Neural cell (in vitro differentiated cells): ENCODE measurements around the gene E4F1. TPM values are rescaled to one million over a fixed set of nuclear protein-coding genes. Genes with fewer than 3 reads are reported as not detected.

Experiments
- H2AFZ ChIP-seq: fragments of 200-600, 300-800 bp; sonication (generic), shearing (Covaris generic); 2 replicates; pipeline ENCODE4 v1.6.0; 2014; ENCODE audit warnings: low read depth, mild to moderate bottlenecking, antibody characterized with exemption, low read length, moderate library complexity
- H3F3A ChIP-seq: fragments of 200-600 bp; shearing (Covaris generic); 2 replicates; pipeline ENCODE4 v1.6.1; 2016; ENCODE audit warnings: mild to moderate bottlenecking, moderate library complexity, mixed read lengths, antibody characterized with exemption, low read length; ENCODE audit not compliant: insufficient read depth, poor library complexity, severe bottlenecking
- H3K27ac ChIP-seq: fragments of 200-600, 300-800 bp; sonication (generic), shearing (Covaris generic); 2 replicates; pipeline ENCODE4 v1.5.1; 2014; ENCODE audit warnings: mild to moderate bottlenecking, low read length, moderate library complexity
- H3K27me3 ChIP-seq: fragments of 300-800, 200-600 bp; sonication (generic), shearing (Covaris generic); 2 replicates; pipeline ENCODE4 v1.6.0; 2014; ENCODE audit warnings: mild to moderate bottlenecking, low read depth, low read length, moderate library complexity; ENCODE audit not compliant: insufficient read depth
- H3K36me3 ChIP-seq: fragments of 300-800, 200-600 bp; sonication (generic), shearing (Covaris generic); 2 replicates; pipeline ENCODE4 v1.5.1; 2014; ENCODE audit warnings: mild to moderate bottlenecking, antibody characterized with exemption, low read length, moderate library complexity; ENCODE audit not compliant: insufficient read depth
- H3K4me2 ChIP-seq: fragments of 300-800, 200-600 bp; sonication (generic), shearing (Covaris generic); 2 replicates; pipeline ENCODE4 v1.6.0; 2014; ENCODE audit warnings: mild to moderate bottlenecking, low read length
- H3K4me3 ChIP-seq: fragments of 300-800, 200-600 bp; sonication (generic), shearing (Covaris generic); 2 replicates; pipeline ENCODE4 v1.5.1; 2014; ENCODE audit warnings: mild to moderate bottlenecking, low read length, moderate library complexity
- H3K79me2 ChIP-seq: fragments of 200-600 bp; shearing (Covaris generic); replicated peaks from 2 replicates; pipeline ENCODE4 v1.6.0; 2014; ENCODE audit warnings: mild to moderate bottlenecking, low read length, moderate library complexity; ENCODE audit not compliant: insufficient read depth
- H3K9ac ChIP-seq: fragments of 300-800, 200-600 bp; sonication (generic), shearing (Covaris generic); 2 replicates; pipeline ENCODE4 v1.6.1; 2016; ENCODE audit warnings: mild to moderate bottlenecking, low read length, mixed read lengths
- H3K9me2 ChIP-seq: fragments of 200-600 bp; shearing (Covaris generic); 2 replicates; pipeline ENCODE4 v1.6.1; 2016; ENCODE audit warnings: mild to moderate bottlenecking, low read length, mixed read lengths; ENCODE audit not compliant: insufficient read depth
- H3K9me3 ChIP-seq: fragments of 200-600, 300-800 bp; sonication (generic), shearing (Covaris generic); 2 replicates; pipeline ENCODE4 v1.6.1; 2016; ENCODE audit warnings: mild to moderate bottlenecking, mixed run types, low read length, moderate library complexity, mixed read lengths
- H4K20me1 ChIP-seq: fragments of 200-600 bp; shearing (Covaris generic); 2 replicates; pipeline ENCODE4 v1.6.1; 2016; ENCODE audit warnings: mild to moderate bottlenecking, mixed run types; ENCODE audit not compliant: insufficient read depth
- EP300 ChIP-seq: fragments of 450-650 bp; conservative IDR thresholded peaks from 2 replicates; pipeline ENCODE4 v1.6.1; 2014; ENCODE audit warnings: antibody characterized with exemption, mild to moderate bottlenecking, moderate library complexity; ENCODE audit not compliant: poor library complexity, severe bottlenecking
- EZH2 ChIP-seq: fragments of 200-600, 300-800 bp; shearing (Covaris generic), sonication (generic); IDR thresholded peaks from 2 replicates; pipeline ENCODE4 v1.6.1; 2014; ENCODE audit warnings: antibody characterized with exemption, low read length, borderline replicate concordance, mild to moderate bottlenecking; ENCODE audit not compliant: insufficient read depth, poor library complexity, severe bottlenecking
- MXI1 ChIP-seq: fragments of 450-650 bp; conservative IDR thresholded peaks from 2 replicates; pipeline ENCODE4 v1.6.1; 2014; ENCODE audit warnings: antibody characterized with exemption, mild to moderate bottlenecking; ENCODE audit not compliant: poor library complexity, severe bottlenecking
- POLR2AphosphoS5 ChIP-seq: IDR thresholded peaks from 2 replicates; pipeline ENCODE4 v1.6.1; 2012
- RAD21 ChIP-seq: fragments of 450-650 bp; conservative IDR thresholded peaks from 2 replicates; pipeline ENCODE4 v1.6.1; 2014; ENCODE audit warnings: antibody characterized with exemption, mild to moderate bottlenecking, moderate library complexity
- SMC3 ChIP-seq: fragments of 450-650 bp; conservative IDR thresholded peaks from 2 replicates; pipeline ENCODE4 v1.6.1; 2014; ENCODE audit warnings: antibody characterized with exemption, mild to moderate bottlenecking, moderate library complexity; ENCODE audit not compliant: poor library complexity
- TAF1 ChIP-seq: IDR thresholded peaks from 2 replicates; pipeline ENCODE4 v1.6.1; 2012; ENCODE audit warnings: low read depth
- polyA plus RNA-seq: library from polyadenylated mRNA; depleted of rRNA; stranded (reverse); fragments of >200 nt; gene quantifications from 2 replicates; pipeline ENCODE4 v1.2.3, GENCODE V29; 2014
- TF ChIP-seq, protein P1 (sequence below): fragments of 450-650 bp; IDR thresholded peaks from 2 replicates; pipeline ENCODE4 v1.5.1; 2014; ENCODE audit warnings: antibody characterized with exemption, mild to moderate bottlenecking, moderate library complexity; ENCODE audit not compliant: poor library complexity, severe bottlenecking
- TF ChIP-seq, protein P2 (sequence below): IDR thresholded peaks from 2 replicates; pipeline ENCODE4 v1.6.1; 2012; ENCODE audit warnings: borderline replicate concordance

The E4F1 gene
- polyA plus RNA-seq, 1 donor from 2014 or later = 64.9 TPM

DNA sequence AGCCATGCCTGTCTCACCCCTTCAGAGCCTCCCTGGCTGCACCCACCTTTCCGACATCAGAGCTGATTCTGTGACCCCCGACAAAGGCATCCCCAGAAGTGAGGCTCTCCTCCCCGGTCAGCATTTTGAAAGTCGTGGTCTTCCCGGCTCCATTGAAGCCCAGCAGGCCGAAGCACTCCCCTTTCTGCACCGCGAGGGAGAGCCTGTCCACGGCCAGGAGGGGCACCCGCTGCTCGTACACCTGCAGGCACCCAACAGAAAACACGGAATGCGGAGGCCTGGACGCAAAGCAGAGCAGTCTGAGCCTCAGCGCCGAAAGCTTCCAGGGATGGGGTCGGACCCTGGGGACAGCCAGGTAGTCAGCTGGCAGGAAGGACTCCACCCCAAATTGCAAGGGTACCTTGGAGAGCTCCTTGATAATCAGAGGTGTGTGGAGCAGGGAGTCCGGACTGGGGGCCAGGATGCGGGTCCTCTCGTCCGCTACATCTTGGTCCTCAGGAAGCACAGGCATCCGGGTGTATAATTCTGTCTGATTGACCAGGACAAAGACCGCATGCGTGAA, 57.7 kb downstream of the E4F1 start:
- no peak overlapping the region for H3K4me2 ChIP-seq
- TF ChIP-seq, protein P1, sequence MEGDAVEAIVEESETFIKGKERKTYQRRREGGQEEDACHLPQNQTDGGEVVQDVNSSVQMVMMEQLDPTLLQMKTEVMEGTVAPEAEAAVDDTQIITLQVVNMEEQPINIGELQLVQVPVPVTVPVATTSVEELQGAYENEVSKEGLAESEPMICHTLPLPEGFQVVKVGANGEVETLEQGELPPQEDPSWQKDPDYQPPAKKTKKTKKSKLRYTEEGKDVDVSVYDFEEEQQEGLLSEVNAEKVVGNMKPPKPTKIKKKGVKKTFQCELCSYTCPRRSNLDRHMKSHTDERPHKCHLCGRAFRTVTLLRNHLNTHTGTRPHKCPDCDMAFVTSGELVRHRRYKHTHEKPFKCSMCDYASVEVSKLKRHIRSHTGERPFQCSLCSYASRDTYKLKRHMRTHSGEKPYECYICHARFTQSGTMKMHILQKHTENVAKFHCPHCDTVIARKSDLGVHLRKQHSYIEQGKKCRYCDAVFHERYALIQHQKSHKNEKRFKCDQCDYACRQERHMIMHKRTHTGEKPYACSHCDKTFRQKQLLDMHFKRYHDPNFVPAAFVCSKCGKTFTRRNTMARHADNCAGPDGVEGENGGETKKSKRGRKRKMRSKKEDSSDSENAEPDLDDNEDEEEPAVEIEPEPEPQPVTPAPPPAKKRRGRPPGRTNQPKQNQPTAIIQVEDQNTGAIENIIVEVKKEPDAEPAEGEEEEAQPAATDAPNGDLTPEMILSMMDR = no peak
- TF ChIP-seq, protein P2, sequence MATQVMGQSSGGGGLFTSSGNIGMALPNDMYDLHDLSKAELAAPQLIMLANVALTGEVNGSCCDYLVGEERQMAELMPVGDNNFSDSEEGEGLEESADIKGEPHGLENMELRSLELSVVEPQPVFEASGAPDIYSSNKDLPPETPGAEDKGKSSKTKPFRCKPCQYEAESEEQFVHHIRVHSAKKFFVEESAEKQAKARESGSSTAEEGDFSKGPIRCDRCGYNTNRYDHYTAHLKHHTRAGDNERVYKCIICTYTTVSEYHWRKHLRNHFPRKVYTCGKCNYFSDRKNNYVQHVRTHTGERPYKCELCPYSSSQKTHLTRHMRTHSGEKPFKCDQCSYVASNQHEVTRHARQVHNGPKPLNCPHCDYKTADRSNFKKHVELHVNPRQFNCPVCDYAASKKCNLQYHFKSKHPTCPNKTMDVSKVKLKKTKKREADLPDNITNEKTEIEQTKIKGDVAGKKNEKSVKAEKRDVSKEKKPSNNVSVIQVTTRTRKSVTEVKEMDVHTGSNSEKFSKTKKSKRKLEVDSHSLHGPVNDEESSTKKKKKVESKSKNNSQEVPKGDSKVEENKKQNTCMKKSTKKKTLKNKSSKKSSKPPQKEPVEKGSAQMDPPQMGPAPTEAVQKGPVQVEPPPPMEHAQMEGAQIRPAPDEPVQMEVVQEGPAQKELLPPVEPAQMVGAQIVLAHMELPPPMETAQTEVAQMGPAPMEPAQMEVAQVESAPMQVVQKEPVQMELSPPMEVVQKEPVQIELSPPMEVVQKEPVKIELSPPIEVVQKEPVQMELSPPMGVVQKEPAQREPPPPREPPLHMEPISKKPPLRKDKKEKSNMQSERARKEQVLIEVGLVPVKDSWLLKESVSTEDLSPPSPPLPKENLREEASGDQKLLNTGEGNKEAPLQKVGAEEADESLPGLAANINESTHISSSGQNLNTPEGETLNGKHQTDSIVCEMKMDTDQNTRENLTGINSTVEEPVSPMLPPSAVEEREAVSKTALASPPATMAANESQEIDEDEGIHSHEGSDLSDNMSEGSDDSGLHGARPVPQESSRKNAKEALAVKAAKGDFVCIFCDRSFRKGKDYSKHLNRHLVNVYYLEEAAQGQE = no peak
- no peak for TF ChIP-seq MXI1
- TF ChIP-seq SMC3 = no peak
- no peak for TF ChIP-seq EZH2
- TF ChIP-seq RAD21 = no peak
- TF ChIP-seq POLR2AphosphoS5 = no peak
- TF ChIP-seq TAF1 = no peak
- no peak for TF ChIP-seq EP300
- H4K20me1 ChIP-seq = no peaks in the 10 kb centered on the region
- no peaks in the 10 kb centered on the region for H3K36me3 ChIP-seq
- H3K9me2 ChIP-seq = no peaks in the 10 kb centered on the region
- H2AFZ ChIP-seq = no peak overlapping the region
- no peaks in the 10 kb centered on the region for H3F3A ChIP-seq
- no peaks in the 10 kb centered on the region for H3K27me3 ChIP-seq
- H3K4me3 ChIP-seq = no peak overlapping the region
- no peak overlapping the region for H3K27ac ChIP-seq
- H3K9ac ChIP-seq = no peak overlapping the region
- no peaks in the 10 kb centered on the region for H3K9me3 ChIP-seq
- no peaks in the 10 kb centered on the region for H3K79me2 ChIP-seq

DNA sequence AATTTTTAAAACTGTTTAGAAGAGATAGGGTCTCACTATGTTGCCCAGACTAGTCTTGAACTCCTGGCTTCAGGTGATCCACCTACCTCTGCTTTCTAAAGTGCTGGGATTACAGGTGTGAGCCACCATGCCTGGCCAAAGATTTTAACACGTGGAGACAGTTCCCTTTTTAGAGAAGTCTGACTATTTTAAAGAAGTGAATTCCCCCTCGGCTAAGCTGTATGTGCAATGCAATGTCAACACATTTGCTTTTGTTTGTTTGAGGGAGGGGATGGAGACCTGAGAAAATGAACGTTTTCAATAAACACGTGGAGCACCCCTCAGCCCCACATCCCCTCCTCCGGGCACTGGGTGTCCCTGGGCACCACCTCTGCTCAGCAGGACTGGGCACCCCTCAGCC, 58.9 kb downstream of the E4F1 start:
- no peak overlapping the region for H3K4me2 ChIP-seq
- no peak overlapping the region for H2AFZ ChIP-seq
- no peaks in the 10 kb centered on the region for H3K9me2 ChIP-seq
- no peak overlapping the region for H3K4me3 ChIP-seq
- TF ChIP-seq POLR2AphosphoS5 (no peak), RAD21 (no peak), EP300 (no peak), SMC3 (no peak), TAF1 (no peak), MXI1 (no peak), EZH2 (no peak)
- TF ChIP-seq, protein P1 = no peak
- TF ChIP-seq, protein P2 = no peak
- no peak overlapping the region for H3K9ac ChIP-seq
- no peaks in the 10 kb centered on the region for H4K20me1 ChIP-seq
- no peaks in the 10 kb centered on the region for H3F3A ChIP-seq
- H3K36me3 ChIP-seq = no peaks in the 10 kb centered on the region
- no peak overlapping the region for H3K27ac ChIP-seq
- no peaks in the 10 kb centered on the region for H3K9me3 ChIP-seq
- no peaks in the 10 kb centered on the region for H3K27me3 ChIP-seq
- H3K79me2 ChIP-seq = no peaks in the 10 kb centered on the region
